ENCODE data around the gene SPTBN5. TPM values are rescaled to one million over a fixed set of nuclear protein-coding genes. Genes with fewer than 3 reads are reported as not detected.
A peak's percentile ranks its signal among the peaks of the same experiment; 100 is the strongest.

The SPTBN5 gene
- total RNA-seq, 1 donor from 2014 or later, result 4.2 TPM

DNA sequence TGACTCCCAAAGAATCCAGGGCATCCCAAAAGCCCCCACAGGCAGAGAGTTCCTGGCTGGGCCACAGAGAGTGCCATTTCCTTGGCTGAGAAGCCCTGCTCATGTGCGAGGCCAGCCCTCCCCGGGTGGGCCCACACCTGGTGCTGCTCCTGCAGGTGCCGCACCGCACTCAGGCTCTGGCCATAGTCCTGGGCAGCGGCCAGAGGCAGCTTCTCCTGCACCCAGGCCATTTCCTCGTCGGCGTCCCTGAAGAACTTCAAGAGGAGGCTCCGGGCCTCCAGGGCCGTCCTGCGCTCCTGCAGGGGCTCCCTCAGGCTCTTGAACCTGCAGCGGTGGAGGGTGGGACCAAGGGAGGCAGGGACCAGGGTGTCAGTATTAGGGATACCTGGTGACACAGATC is 37.1 kb downstream of the SPTBN5 start:
- TF ChIP-seq, protein P1, sequence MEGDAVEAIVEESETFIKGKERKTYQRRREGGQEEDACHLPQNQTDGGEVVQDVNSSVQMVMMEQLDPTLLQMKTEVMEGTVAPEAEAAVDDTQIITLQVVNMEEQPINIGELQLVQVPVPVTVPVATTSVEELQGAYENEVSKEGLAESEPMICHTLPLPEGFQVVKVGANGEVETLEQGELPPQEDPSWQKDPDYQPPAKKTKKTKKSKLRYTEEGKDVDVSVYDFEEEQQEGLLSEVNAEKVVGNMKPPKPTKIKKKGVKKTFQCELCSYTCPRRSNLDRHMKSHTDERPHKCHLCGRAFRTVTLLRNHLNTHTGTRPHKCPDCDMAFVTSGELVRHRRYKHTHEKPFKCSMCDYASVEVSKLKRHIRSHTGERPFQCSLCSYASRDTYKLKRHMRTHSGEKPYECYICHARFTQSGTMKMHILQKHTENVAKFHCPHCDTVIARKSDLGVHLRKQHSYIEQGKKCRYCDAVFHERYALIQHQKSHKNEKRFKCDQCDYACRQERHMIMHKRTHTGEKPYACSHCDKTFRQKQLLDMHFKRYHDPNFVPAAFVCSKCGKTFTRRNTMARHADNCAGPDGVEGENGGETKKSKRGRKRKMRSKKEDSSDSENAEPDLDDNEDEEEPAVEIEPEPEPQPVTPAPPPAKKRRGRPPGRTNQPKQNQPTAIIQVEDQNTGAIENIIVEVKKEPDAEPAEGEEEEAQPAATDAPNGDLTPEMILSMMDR (conservative IDR thresholded peaks at IDR 0.05), result no peak
- Mint-ChIP-seq H3K4me3 (no peak overlapping the region), H3K27me3 (no peaks in the 10 kb centered on the region), H3K9me3 (no peaks in the 10 kb centered on the region), H3K27ac (no peak overlapping the region), H3K4me1 (ENCODE audit: unreplicated experiment) (peaks cover 4% of the 10 kb centered on the region), H3K36me3 (no peaks in the 10 kb centered on the region)
- DNase-seq (ENCODE audit: extremely low spot score, unreplicated experiment), result no peak

DNA sequence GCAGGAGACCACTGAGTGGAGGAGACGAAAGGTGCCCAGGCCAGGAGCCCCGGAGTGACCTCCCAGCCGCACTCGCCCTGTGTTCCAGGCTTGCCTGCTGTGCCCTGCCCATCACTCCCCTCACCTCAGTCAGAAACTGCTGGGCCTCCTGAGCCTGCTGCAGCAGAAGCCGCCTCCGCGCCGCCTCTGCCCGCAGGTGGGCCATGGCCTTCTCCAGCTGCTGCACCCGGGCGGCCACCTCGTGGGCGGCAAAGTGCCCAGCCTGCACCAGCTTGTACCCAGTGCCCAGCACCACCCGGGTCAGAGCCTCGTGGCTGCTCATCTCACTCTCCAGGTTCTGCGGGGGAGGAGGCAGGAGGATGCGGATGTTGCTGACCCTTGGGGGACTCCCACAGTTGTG is 37.6 kb downstream of the SPTBN5 start:
- no peaks in the 10 kb centered on the region for H3K36me3 Mint-ChIP-seq
- TF ChIP-seq, protein P1 (conservative IDR thresholded peaks at IDR 0.05), result no peak
- H3K9me3 Mint-ChIP-seq, result no peaks in the 10 kb centered on the region
- no peak for DNase-seq (ENCODE audit: extremely low spot score, unreplicated experiment)
- no peaks in the 10 kb centered on the region for H3K27me3 Mint-ChIP-seq
- H3K27ac Mint-ChIP-seq, result no peak overlapping the region
- H3K4me3 Mint-ChIP-seq, result no peak overlapping the region
- peaks cover 4% of the 10 kb centered on the region for H3K4me1 Mint-ChIP-seq (ENCODE audit: unreplicated experiment)

DNA sequence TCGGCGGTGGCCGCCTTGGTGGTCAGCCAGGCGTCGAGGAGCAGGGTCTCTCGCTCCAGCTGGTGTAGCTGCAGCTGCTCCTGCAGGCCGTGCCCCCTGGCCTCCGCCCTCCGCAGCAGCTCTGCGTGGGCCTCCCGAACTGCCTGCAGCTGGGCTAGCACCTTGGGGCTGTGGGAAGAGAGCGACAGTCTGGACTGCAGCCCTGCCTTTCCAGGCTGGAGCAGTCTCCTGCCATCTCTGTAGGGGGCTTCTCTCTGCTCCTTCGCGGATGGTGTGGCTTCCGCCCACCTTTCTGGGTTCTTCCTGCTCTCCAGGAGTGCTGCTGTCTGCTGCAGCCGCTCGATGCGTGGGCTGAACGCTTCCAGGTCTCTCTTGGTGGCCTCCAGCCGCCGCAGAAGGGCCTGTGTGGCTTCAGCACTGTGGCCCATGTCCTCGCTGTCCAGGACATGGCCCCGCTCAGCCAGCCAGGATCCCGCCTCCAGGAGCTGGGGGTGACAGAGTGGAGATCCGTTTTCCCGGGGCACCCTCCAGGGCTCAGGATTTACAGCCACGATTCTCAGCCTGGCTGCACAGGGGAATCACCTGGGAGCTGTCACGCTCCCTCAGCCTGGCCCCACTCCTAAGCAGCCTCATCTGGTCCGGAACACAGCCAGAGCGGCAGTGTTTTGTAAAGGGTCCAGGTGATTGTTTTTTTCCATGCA is 38.4 kb downstream of the SPTBN5 start:
- no peak for DNase-seq (ENCODE audit: extremely low spot score, unreplicated experiment)
- Mint-ChIP-seq H3K4me3 (no peak overlapping the region), H3K9me3 (no peaks in the 10 kb centered on the region), H3K4me1 (ENCODE audit: unreplicated experiment) (peaks cover 4% of the 10 kb centered on the region), H3K27ac (peak overlapping the region; percentile 34), H3K27me3 (no peaks in the 10 kb centered on the region), H3K36me3 (no peaks in the 10 kb centered on the region)
- TF ChIP-seq, protein P1 (conservative IDR thresholded peaks at IDR 0.05), result no peak

DNA sequence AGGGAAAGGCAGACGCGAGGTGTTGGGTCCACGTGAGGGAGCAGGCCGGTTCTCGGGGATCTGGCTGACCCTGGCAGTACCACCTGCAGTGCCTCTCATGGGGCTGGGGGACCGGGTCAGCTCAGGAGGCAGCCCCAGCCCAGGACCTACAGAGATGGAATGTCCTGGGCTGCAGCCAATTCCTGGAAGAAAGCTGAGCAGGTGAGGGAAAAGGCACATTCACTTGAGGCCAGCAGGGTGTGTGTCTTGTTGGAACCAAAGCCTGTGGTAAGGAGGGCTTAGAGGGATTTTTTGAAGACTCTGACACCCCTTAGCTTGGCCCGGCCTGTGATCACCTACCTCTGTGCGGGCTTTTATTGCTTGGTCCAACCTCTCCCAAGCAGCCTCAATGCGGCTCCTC is 39.4 kb downstream of the SPTBN5 start:
- TF ChIP-seq, protein P1 (conservative IDR thresholded peaks at IDR 0.05), result no peak
- Mint-ChIP-seq H3K36me3 (no peaks in the 10 kb centered on the region), H3K27me3 (no peaks in the 10 kb centered on the region), H3K27ac (no peak overlapping the region), H3K4me3 (no peak overlapping the region), H3K9me3 (no peaks in the 10 kb centered on the region), H3K4me1 (ENCODE audit: unreplicated experiment) (peaks cover 4% of the 10 kb centered on the region)
- DNase-seq (ENCODE audit: extremely low spot score, unreplicated experiment), result no peak

DNA sequence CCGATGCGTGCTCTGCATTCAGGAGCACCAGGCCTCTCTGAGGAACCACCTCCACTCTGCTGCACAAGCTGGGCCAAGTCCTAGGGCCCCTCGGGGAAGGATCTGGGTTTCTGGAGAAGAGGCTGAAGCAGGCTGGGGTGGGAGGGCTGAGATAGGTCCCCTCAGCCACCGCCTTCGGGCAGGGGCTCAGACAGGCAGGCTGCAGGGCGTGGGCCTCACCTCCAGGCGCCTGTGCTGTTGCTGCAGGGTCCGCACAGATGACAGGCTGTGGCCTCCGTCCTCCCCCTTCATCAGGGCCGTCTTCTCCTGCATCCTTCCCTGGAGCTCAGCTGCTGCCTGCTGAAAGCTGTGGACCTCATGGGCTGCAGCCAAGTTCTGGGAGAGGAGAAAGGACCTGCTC is 40.0 kb downstream of the SPTBN5 start:
- no peak overlapping the region for H3K27ac Mint-ChIP-seq
- TF ChIP-seq, protein P1 (conservative IDR thresholded peaks at IDR 0.05), result no peak
- no peaks in the 10 kb centered on the region for H3K27me3 Mint-ChIP-seq
- no peaks in the 10 kb centered on the region for H3K36me3 Mint-ChIP-seq
- DNase-seq (ENCODE audit: extremely low spot score, unreplicated experiment), result no peak
- peaks cover 4% of the 10 kb centered on the region for H3K4me1 Mint-ChIP-seq (ENCODE audit: unreplicated experiment)
- H3K9me3 Mint-ChIP-seq, result no peaks in the 10 kb centered on the region
- no peak overlapping the region for H3K4me3 Mint-ChIP-seq
